M059J (cell line): Measurements from ENCODE around the gene FAN1. TPM values are rescaled to one million over a fixed set of nuclear protein-coding genes. Genes with fewer than 3 reads are reported as not detected.
A peak's percentile ranks its signal among the peaks of the same experiment; 100 is the strongest.

Experiments
- DNase-seq: peaks from one replicate; pipeline ENCODE4 v3.0.0-alpha.2; 2012; ENCODE audit warnings: low read depth
- total RNA-seq: library from RNA; depleted of rRNA; stranded (reverse); fragments of >200 nt; shearing (Covaris generic); gene quantifications from 2 replicates; pipeline ENCODE4 v1.2.3, GENCODE V29; 2014

Gene FAN1
- total RNA-seq, 1 experiment from 2014 or later = 13.5 TPM

GRCh38 chr15:30956216-30957124 lies 52.8 kb downstream of the FAN1 start:
- DNase-seq = peak; percentile 39

DNA sequence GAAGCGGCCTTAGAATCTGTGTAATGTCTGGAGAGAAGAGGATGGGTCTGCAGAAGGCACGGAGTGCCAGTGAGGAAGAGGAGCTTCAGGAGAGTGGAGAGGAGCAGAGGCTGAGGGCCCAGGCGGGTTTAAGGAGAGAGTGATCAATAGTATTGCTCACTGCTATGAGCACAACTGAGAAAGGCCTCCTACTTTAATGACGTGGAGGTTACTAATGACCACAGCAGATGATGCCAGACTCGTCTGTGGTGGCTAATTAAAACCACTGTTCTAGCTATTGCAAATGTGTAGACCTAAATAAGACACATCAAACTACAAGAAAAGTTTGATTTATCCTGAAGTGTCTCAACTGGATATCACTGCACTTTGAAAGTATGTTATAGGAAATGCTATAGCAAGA lies 54.5 kb downstream of the FAN1 start:
- no peak for DNase-seq

DNA sequence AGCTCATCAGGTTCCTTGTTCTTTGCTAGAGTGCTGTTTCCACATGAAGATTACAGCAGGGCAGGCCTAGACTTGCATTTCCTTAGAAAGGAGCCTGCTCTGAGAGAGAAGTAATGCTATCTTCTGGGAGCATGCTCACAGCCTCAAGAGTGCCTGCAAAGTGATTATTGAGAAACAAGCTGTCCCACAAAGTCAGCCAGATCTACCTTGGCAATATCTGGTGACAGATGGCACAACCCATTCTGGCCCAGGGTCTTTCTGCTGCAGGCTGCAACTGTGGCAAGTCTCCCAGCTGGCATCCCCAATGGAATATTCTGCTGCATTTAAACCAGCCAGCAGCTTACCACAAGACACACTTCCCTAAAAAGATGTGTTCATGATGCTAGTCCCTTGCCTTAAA lies 58.4 kb downstream of the FAN1 start:
- no peak for DNase-seq

- DNase-seq = no peak
Observed at GRCh38 chr15:30962659-30963058, 58.9 kb downstream of the FAN1 start.

- no peak for DNase-seq
Observed at GRCh38 chr15:30963681-30964080, 60.0 kb downstream of the FAN1 start.

DNA sequence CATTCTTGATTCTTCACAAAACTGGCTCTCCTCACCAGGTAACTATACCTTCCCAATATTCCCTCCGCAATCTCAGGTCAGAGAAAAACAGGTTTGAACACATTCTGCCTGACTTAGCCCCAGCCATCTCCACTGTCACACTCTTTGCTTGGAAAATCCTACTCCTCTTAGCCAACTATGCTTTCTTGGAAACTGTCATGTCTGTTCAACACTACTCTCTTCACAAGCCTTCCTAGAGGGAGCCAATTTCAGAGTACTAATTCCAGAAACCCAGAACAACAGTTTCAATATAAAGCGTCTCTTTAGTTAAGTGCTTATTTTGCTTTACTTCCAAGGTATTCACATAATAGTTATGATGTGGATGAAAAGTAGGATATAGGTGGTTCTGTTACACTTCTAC lies 66.0 kb downstream of the FAN1 start:
- DNase-seq = no peak

- DNase-seq = no peak
Observed at GRCh38 chr15:30973379-30973778, 69.7 kb downstream of the FAN1 start.

- no peak for DNase-seq
Observed at GRCh38 chr15:30974112-30974511, 70.4 kb downstream of the FAN1 start.

- DNase-seq = no peak
Observed at GRCh38 chr15:30978328-30978727, 74.6 kb downstream of the FAN1 start.

DNA sequence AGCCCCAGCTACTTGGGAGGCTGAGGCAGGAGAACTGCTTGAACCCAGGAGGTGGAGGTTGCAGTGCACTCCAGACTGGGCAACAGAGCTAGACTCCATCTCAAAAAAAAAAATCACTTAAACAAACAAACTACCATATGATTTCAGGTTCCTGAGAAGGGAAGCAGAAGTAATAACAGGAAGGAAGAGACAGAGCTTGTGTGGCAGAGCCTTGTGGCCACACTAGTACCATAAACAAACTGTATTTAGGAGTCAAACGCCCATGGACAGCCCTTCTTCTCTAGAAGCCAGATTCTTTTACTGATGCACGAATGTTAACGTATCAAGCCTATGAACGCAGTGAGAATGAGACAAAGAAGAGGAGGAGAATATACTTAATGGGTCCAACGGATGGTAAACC lies 75.7 kb downstream of the FAN1 start:
- no peak for DNase-seq

- DNase-seq = no peak
Observed at GRCh38 chr15:30984118-30984517, 80.4 kb downstream of the FAN1 start.

- no peak for DNase-seq
Observed at GRCh38 chr15:30984542-30984941, 80.8 kb downstream of the FAN1 start.

- DNase-seq = peak; percentile 34
Observed at GRCh38 chr15:30985081-30985531, 81.4 kb downstream of the FAN1 start.

GRCh38 chr15:30990036-30990435 lies 86.3 kb downstream of the FAN1 start:
- no peak for DNase-seq

DNA sequence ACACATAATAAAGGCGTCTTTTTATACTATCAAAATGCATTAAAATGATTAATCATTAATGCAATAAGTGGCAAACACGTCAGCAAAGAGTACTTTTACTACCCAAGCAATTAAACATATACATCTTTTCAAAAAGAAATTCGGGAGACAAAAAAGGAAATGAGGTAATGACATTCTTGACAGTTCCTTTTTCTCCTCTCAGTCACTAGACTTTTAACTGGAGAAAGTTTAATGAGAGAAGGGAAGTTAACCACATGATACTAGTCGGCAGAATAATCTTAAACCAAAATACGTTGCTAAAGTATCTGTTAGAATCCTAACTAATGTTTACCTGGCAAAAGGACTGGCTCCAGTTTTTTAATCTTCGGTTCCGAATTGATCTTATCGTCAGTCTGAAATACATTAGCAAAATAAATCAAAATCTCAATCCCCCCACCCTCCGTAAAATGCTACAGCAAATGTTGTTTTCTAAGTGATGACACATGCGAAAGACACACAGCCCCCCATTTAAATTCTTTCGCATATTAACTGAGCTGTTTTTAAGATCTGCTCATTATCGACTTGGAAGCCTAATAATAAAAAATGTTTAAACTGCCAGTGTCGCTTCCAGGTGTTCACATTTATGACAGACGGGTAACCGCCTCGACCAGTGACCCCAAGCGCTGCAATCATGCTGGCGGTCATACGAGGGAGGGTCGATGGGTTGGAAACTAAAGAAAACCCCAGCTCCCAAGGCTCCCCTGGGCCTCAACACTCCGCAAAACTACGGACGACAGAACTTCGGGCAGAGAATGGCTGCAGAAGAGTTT lies 86.9 kb downstream of the FAN1 start:
- peak; percentile 13 for DNase-seq

DNA sequence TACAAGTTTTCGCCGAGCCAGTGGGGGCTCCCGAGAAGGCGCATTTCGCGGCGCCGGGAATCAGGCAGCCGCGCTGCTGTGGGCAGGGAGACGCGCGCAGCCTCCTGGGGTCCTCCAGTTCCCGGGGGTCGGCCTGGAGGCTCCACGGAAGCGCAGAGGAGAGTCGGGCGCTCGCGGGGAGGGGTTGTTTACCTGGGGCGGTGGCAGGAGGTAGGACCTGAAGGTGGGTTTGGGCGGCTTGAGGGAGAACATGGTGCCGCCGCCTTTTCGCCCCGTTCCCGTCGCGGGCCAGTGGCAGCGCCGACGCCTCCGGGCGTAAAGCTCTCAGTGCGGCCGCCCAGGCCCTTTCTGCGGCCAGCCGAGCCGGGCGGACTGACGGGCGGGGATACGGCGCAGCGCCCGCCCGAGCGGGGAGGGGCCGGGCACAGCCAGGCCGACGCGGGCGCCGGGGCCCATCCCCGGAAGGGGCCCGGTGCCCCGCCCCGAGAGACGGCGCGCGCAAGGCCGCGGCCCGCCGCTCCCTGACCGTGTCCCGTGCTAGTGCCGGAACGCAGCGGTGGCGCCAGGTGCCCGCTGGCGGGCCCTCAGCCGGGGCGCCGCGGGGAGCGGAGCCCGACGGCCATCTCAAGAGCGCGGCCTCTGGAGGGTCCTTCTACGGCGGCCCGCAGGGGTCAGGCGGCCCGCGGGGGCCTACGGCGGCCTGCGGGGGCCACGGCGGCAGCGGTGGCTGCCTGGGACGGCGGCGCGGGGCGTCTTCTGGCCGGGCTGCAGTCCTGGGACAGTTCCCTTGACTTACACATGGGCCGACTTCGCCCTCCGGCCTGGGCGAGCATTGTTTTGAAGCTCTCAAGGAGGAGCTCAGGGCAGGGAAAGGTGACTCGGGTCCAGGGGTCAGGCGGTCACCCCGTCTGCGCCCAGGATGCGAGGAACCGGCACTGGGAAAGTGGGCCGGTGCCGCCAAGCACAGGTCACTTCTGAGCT lies 87.8 kb downstream of the FAN1 start, which contains the start of gene MTMR10:
Gene MTMR10, minus strand, starts transcription at position 374 of the 981 bp plus-strand sequence. Its CDS starts 122 bp downstream, at position 252.
- DNase-seq = peak; percentile 73

GRCh38 chr15:30992249-30992864 lies 88.6 kb downstream of the FAN1 start:
- DNase-seq = no peak
